Placental epithelial cell (primary cell): Measurements from ENCODE around the gene DUS4L. TPM values are rescaled to one million over a fixed set of nuclear protein-coding genes. Genes with fewer than 3 reads are reported as not detected.

Experiments
- small RNA-seq: library from RNA; depleted of rRNA; stranded (forward); fragments of <200 nt; gene quantifications from one replicate; pipeline ENCODE3, GENCODE V24; 2012
- total RNA-seq: library from RNA; depleted of rRNA; stranded (reverse); fragments of >200 nt; gene quantifications from 2 replicates; pipeline ENCODE4 v1.2.3, GENCODE V29; 2012

The DUS4L gene
- total RNA-seq = 7.0 and 8.2 TPM in 2 replicates

DNA sequence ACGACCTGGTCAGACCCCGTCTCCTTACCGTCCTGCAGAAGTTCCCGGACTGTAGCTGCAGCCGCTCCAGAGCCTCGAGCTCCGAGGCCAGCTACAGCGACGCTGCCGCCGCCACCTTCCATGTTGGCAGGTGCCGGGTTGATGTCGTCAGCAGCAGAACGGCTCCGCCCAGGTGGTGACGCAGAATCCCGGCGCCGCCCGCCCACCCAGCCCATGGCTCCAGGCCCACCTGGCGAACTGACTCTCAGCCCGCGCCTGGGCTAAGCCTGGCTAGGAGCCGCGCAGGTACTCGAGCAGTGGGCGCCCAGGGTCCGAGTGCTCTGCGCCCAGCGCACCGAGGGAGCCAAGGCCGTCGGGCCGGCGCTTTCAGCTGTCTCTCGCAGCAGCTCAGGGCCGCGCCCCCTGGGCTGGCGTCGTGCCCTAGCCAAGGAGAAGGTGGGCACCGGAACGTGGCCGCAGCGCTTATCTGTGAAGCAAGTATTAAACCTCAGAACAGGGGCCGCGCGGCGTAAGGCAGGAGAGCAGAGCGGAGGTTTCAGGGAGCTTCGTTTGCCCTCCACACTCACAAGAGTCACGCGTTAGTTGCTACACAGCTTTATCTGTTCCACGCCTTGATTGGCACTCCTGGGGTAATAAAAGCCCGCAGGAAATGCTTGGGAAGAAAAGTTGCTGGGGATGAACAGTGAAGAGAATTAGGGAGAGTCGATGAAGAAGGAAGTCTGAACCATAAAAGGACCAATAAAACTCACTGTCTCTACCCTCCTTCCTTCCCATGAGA lies at the start of gene DUS4L, which contains the start of gene COG5:
Gene DUS4L (plus strand): TSS at position 197 of the 778 bp plus-strand sequence. CDS start 3,100 bp downstream, outside the sequence.
Gene COG5 (minus strand): TSS at position 146 of the 778 bp plus-strand sequence. CDS start 24 bp downstream, at position 122.

DNA sequence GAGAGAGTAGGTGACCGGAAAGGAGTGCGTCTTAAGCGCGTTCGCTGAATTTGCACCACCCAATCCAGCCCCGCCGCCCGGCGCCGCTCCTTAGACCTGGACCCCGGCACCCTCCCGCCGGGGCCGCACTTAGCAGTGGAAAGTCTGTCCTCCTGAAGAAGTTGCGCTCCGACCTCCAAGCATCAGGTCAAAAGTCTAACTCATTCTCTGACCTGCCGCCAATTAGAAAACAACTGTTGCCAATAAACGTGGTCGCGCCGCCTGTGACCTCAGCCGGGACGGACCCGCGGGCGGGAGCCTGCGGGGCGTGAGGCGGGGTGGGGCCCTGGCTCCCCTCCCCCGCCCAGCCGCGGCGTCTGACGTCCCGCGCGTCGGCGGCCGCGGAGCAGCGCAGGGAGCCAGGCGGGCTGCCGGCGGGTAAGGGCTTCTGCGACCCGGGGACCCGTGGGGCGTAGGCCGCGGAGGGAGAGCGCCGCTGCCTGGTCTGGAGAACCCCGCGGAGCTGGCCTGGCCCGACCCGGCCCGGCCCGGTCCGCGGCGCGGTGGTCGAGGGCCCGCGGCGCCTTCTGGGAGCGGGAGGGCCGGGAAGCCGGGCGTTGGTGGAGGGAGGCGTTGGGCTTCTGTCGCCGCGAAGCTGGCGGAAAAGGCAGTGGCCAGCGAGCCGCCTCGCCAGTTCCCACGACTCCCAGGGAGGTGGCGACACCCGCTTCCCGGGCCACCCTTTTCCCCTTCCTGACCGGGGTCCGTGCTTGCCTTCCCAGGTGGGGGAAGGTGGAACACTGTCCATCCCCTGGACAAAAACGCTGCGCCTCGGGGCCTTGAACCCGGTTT lies 16.3 kb downstream of the DUS4L start, which contains the start of gene BCAP29:
Gene BCAP29 (plus strand): TSS at position 362 of the 831 bp plus-strand sequence. CDS start 527 bp downstream, outside the sequence.

Small RNA genes lying within 50 kb of the gene (small RNA-seq; reads per million reads assigned to genes)
- gene RF01233 = not detected

Other genes with a start within 250 kb of the DUS4L start
- not detected in 2 replicates for gene GPR22, start 93.9 kb upstream of the DUS4L start, total RNA-seq
- gene COG5, start 51 bp upstream of the DUS4L start, total RNA-seq = 16.9 and 55.2 TPM in 2 replicates
- gene BCAP29, start 16.3 kb downstream of the DUS4L start, total RNA-seq = 28.7 and 82.3 TPM in 2 replicates
- gene SLC26A4, start 96.9 kb downstream of the DUS4L start, total RNA-seq = under 0.01 and 0.11 TPM in 2 replicates
- 29.3 and 31.8 TPM in 2 replicates for gene CBLL1, start 180.2 kb downstream of the DUS4L start, total RNA-seq
- gene SLC26A3, start 239.3 kb downstream of the DUS4L start, total RNA-seq = 0.11 TPM in 1 of 2 replicates, not detected in the other